ENCODE data around the gene C12orf43. TPM values are rescaled to one million over a fixed set of nuclear protein-coding genes. Genes with fewer than 3 reads are reported as not detected.

The C12orf43 gene
- total RNA-seq, 1 experiment from 2014 or later: 35.4 TPM

DNA sequence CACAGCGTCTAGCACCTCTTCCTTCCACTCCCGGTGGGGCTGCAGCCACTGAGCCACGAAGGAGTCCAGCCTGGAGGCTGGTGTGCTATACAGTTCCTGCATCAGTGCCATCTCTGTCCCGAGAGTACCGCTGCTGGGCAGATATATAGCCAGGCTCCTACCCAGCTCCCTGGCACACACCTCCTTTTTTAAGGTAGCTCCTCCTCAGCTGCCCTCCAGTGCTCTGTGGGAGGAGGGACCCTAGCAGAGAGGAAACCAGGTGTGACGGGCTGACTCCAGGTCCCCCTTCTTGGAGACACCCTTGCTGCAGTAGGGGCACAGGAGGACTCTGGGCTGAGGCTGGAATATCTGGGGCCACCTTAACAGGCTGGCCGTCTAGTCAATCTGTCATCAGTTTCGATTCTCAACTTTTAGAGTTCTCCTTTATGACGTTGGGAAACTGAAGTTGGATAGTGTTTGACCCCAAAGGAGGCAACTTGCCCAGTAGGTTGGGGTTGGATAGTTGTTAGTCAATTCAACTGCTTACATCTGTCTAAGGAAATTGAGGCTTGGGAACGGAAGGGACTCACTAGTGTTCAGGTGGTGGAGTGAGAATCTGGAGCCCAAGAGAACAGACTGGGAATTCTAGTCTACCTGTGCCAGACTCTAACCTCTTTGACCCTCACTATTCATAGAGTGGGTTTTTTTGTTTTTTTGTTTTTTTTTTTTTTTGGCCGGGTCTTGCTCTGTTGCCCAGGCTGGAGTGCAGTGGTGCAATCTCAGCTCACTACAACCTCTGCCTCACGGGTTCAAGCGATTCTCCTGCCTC is 22.8 kb upstream of the C12orf43 start, which contains the start of gene OASL:
Gene OASL, minus strand, starts transcription at position 386 of the 808 bp plus-strand sequence. Its CDS starts 275 bp downstream, at position 111.
- H3K79me2 ChIP-seq (ENCODE audit: low read length): no peaks in the 10 kb centered on the region
- H3K4me2 ChIP-seq (ENCODE audit: low read length): peak within 1 kb of the TSS; percentile 78
- no peaks in the 10 kb centered on the region for H3K36me3 ChIP-seq (ENCODE audit: low read depth, low read length)
- peaks cover 24% of the 10 kb centered on the region for H3K4me1 ChIP-seq (ENCODE audit: insufficient read depth, low read length)
- ChIA-PET CTCF (no interaction called here), POLR2A (ENCODE audit: unreplicated experiment) (interaction anchor here (0.7 kb wide), 1 partner anchor 85 kb away, joined by 4 read pairs; no protein-coding TSS in a partner anchor)
- ATAC-seq (peak; percentile 78), DNase-seq (peak; percentile 63)
- peak within 1 kb of the TSS; percentile 48 for H3K9ac ChIP-seq (ENCODE audit: low read length)
- intact Hi-C loops (cut with micrococcal nuclease): no loop called here
- BruUV-seq (replicated peaks): no TSS peak
- no peaks in the 10 kb centered on the region for H4K20me1 ChIP-seq (ENCODE audit: low read length)
- TF ChIP-seq EZH2 (IDR thresholded peaks at IDR 0.05; ENCODE audit: low read length, unreplicated experiment) (no peak), EZH2phosphoT487 (IDR thresholded peaks at IDR 0.05; ENCODE audit: borderline replicate concordance, low read length) (no peak)
- TF ChIP-seq, protein P1, sequence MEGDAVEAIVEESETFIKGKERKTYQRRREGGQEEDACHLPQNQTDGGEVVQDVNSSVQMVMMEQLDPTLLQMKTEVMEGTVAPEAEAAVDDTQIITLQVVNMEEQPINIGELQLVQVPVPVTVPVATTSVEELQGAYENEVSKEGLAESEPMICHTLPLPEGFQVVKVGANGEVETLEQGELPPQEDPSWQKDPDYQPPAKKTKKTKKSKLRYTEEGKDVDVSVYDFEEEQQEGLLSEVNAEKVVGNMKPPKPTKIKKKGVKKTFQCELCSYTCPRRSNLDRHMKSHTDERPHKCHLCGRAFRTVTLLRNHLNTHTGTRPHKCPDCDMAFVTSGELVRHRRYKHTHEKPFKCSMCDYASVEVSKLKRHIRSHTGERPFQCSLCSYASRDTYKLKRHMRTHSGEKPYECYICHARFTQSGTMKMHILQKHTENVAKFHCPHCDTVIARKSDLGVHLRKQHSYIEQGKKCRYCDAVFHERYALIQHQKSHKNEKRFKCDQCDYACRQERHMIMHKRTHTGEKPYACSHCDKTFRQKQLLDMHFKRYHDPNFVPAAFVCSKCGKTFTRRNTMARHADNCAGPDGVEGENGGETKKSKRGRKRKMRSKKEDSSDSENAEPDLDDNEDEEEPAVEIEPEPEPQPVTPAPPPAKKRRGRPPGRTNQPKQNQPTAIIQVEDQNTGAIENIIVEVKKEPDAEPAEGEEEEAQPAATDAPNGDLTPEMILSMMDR (conservative IDR thresholded peaks at IDR 0.05; ENCODE audit: low read depth, low read length): no peak
- H3K9me3 ChIP-seq (ENCODE audit: low read length): no peaks in the 10 kb centered on the region
- H2AFZ ChIP-seq (ENCODE audit: low read length): peak within 1 kb of the TSS; percentile 63
- H3K27ac ChIP-seq (ENCODE audit: low read length): peak within 1 kb of the TSS; percentile 14
- H3K4me3 ChIP-seq (ENCODE audit: low read length): peak within 1 kb of the TSS; percentile 61
- H3K27me3 ChIP-seq (ENCODE audit: low read length): no peaks in the 10 kb centered on the region
- H3F3A ChIP-seq (ENCODE audit: low read length, unreplicated experiment): no peaks in the 10 kb centered on the region
- H3K9me2 ChIP-seq (replicated peaks; ENCODE audit: low read length): no peaks in the 10 kb centered on the region

- DNase-seq: peak; percentile 60
Observed at GRCh38 chr12:121036810-121037326, 20.6 kb upstream of the C12orf43 start.

More at GRCh38 chr12:121036810-121037326, 20.6 kb upstream of the C12orf43 start:
- Histone ChIP-seq H4K20me1 (ENCODE audit: low read length) (no peaks in the 10 kb centered on the region), H3K4me1 (ENCODE audit: insufficient read depth, low read length) (peaks cover 34% of the 10 kb centered on the region), H3K9ac (ENCODE audit: low read length) (no peak overlapping the region), H3K79me2 (ENCODE audit: low read length) (no peaks in the 10 kb centered on the region), H3K27me3 (ENCODE audit: low read length) (no peaks in the 10 kb centered on the region), H3K9me3 (ENCODE audit: low read length) (no peaks in the 10 kb centered on the region), H3K27ac (ENCODE audit: low read length) (no peak overlapping the region), H3K4me3 (ENCODE audit: low read length) (no peak overlapping the region), H3K9me2 (replicated peaks; ENCODE audit: low read length) (no peaks in the 10 kb centered on the region), H2AFZ (ENCODE audit: low read length) (no peak overlapping the region), H3F3A (ENCODE audit: low read length, unreplicated experiment) (no peaks in the 10 kb centered on the region), H3K36me3 (ENCODE audit: low read depth, low read length) (no peaks in the 10 kb centered on the region), H3K4me2 (ENCODE audit: low read length) (no peak overlapping the region)
- ATAC-seq: no peak
- ChIA-PET CTCF (no interaction called here), POLR2A (ENCODE audit: unreplicated experiment) (no interaction called here)
- intact Hi-C loops (cut with micrococcal nuclease): no loop called here
- TF ChIP-seq, protein P1 (conservative IDR thresholded peaks at IDR 0.05; ENCODE audit: low read depth, low read length): no peak
- TF ChIP-seq EZH2phosphoT487 (IDR thresholded peaks at IDR 0.05; ENCODE audit: borderline replicate concordance, low read length) (no peak), EZH2 (IDR thresholded peaks at IDR 0.05; ENCODE audit: low read length, unreplicated experiment) (no peak)
- no TSS peak for BruUV-seq (replicated peaks)
